NCI-H82 treated with DMSO at 0.1 percent for 48 hours (cell line): ENCODE results near the gene RPRD1A.
"Not testable (repeated sequence)": the region's sequence is repeated elsewhere in the genome, so short reads cannot be mapped to it uniquely, and the experiment has no call there.

ENCODE experiments used
- DNase-seq: peaks from one replicate; lab custom pipeline; 2025; ENCODE audit not compliant: unreplicated experiment; lab: John Stamatoyannopoulos, UW

The RPRD1A gene

GRCh38 chr18:36067055-36067957 lies at the start of gene RPRD1A:
RPRD1A (minus strand) TSS chr18:36067559; CDS start chr18:36067404, 155 bp downstream.
- DNase-seq: peak; percentile 85

- DNase-seq: not testable (repeated sequence)
Observed at GRCh38 chr18:36116771-36117170, 49.4 kb upstream of the RPRD1A start.

- DNase-seq: no peak
Observed at GRCh38 chr18:36114738-36115137, 47.4 kb upstream of the RPRD1A start.

GRCh38 chr18:36114251-36114650 lies 46.9 kb upstream of the RPRD1A start:
- no peak for DNase-seq

- no peak for DNase-seq
Observed at GRCh38 chr18:36112302-36112701, 44.9 kb upstream of the RPRD1A start.

- no peak for DNase-seq
Observed at GRCh38 chr18:36109737-36110136, 42.4 kb upstream of the RPRD1A start.

- no peak for DNase-seq
Observed at GRCh38 chr18:36108601-36109000, 41.2 kb upstream of the RPRD1A start.

GRCh38 chr18:36108196-36108595 lies 40.8 kb upstream of the RPRD1A start:
- DNase-seq: no peak

- no peak for DNase-seq
Observed at GRCh38 chr18:36107477-36107876, 40.1 kb upstream of the RPRD1A start.

GRCh38 chr18:36104749-36105148 lies 37.4 kb upstream of the RPRD1A start:
- no peak for DNase-seq

GRCh38 chr18:36101943-36102342 lies 34.6 kb upstream of the RPRD1A start:
- DNase-seq: no peak

- no peak for DNase-seq
Observed at GRCh38 chr18:36099311-36099710, 32.0 kb upstream of the RPRD1A start.

- no peak for DNase-seq
Observed at GRCh38 chr18:36096955-36097354, 29.6 kb upstream of the RPRD1A start.

- peak; percentile 7 for DNase-seq
Observed at GRCh38 chr18:36095936-36096519, 28.7 kb upstream of the RPRD1A start.

GRCh38 chr18:36094431-36094830 lies 27.1 kb upstream of the RPRD1A start:
- DNase-seq: no peak

- DNase-seq: not testable (repeated sequence)
Observed at GRCh38 chr18:36092116-36092515, 24.8 kb upstream of the RPRD1A start.

- no peak for DNase-seq
Observed at GRCh38 chr18:36089001-36089400, 21.6 kb upstream of the RPRD1A start.

- DNase-seq: no peak
Observed at GRCh38 chr18:36088256-36088655, 20.9 kb upstream of the RPRD1A start.

GRCh38 chr18:36086186-36086585 lies 18.8 kb upstream of the RPRD1A start:
- no peak for DNase-seq

- DNase-seq: no peak
Observed at GRCh38 chr18:36085195-36085594, 17.8 kb upstream of the RPRD1A start.

- DNase-seq: no peak
Observed at GRCh38 chr18:36083729-36084128, 16.4 kb upstream of the RPRD1A start.

GRCh38 chr18:36081118-36081517 lies 13.8 kb upstream of the RPRD1A start:
- not testable (repeated sequence) for DNase-seq
